ENCODE measurements around the gene GPR132.
"Not testable (repeated sequence)": the region's sequence is repeated elsewhere in the genome, so short reads cannot be mapped to it uniquely, and the experiment has no call there.

DNA sequence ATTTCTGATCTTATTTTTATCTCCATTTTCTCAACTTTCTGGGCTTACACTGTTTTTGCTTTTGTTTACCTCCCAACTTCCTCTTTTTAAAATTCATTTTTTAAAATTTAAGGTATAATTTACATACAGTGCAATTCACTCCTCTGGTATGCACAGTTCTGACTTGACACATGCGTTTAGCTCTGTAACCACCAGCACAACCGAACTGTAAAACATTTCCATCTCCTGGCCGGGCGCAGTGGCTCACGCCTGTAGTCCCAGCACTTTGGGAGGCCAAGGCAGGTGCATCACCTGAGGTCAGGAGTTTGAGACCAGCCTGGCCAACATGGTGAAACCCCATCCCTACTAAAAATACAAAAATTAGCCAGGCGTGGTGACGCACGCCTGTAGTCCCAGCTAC is 16.2 kb upstream of the GPR132 start:
- TF ChIP-seq POLR2A (IDR thresholded peaks at IDR 0.05; ENCODE audit: low read length); GATA1 (IDR thresholded peaks at IDR 0.05; ENCODE audit: low read depth, low read length): not testable (repeated sequence)

Measured in erythroblast (primary cell).